Right cardiac atrium (tissue), 5 donors: Measurements from ENCODE around the gene EFCC1. TPM values are rescaled to one million over a fixed set of nuclear protein-coding genes. Genes with fewer than 3 reads are reported as not detected.

ENCODE experiments used
- ATAC-seq, 2 donors: fragments of 200-7000 bp; cut with Tn5 transposase; one replicate each; pipeline versions ENCODE4 v1.8.0 to v1.9.1; 2020; ENCODE audit warnings: moderate library complexity in 2 of 2, mild to moderate bottlenecking in 1 of 2
- DNase-seq, 3 donors: peaks; one replicate each; pipeline ENCODE4 v3.0.0-alpha.2; 2020
- H3K27ac ChIP-seq: one replicate; pipeline ENCODE4 v1.5.1; 2013; ENCODE audit warnings: mild to moderate bottlenecking, low read length, control low read depth, moderate library complexity
- H3K27me3 ChIP-seq: one replicate; pipeline ENCODE4 v1.6.1; 2013; ENCODE audit not compliant: control insufficient read depth, insufficient read depth
- H3K4me1 ChIP-seq: one replicate; pipeline ENCODE4 v1.6.1; 2013; ENCODE audit warnings: low read length; ENCODE audit not compliant: control insufficient read depth, insufficient read depth
- H3K4me3 ChIP-seq: one replicate; pipeline ENCODE4 v1.5.1; 2013; ENCODE audit warnings: low read length, control low read depth
- H3K9me3 ChIP-seq: one replicate; pipeline ENCODE4 v1.6.1; 2013; ENCODE audit warnings: low read length; ENCODE audit not compliant: control insufficient read depth
- WGBS: extraction: QIAGEN DNeasy Blood & Tissue Kit; methylation state at CpG from one replicate; pipeline ENCODE4 v1.1.7; 2013; 5-methylcytosine and 5-hydroxymethylcytosine counted together
- intact Hi-C, 4 donors: fragments of 100-400 bp; cut with DNase I; formaldehyde crosslinking; loops; one replicate each; pipeline versions ENCODE4 v1.11.0 to v1.14.0; 2022 to 2023
- polyA plus RNA-seq: library from polyadenylated mRNA; stranded (reverse); fragments of 200-250 nt; gene quantifications from one replicate; pipeline ENCODE4 v1.2.3, GENCODE V29; 2013
- total RNA-seq, 4 donors: library from RNA; stranded (reverse); fragmentation: NEBNext Ultra II Directional; extraction: Animal tissue kit (Norgen Biotek cat#: 25700); gene quantifications; one replicate each; pipeline ENCODE4 v1.2.1, GENCODE V29; 2021
- donor health status: healthy with polysubstance abuse.
- donor health status: DM: no; HTN: yes; CAD: no.
- donor health status: DM: no; HTN: no; CAD: no.
- donor health status: DM: no; HTN: yes; CAD: no; lungs with severe emphysema.
- donor health status: DM: yes; HTN: yes; CAD: no.

Gene EFCC1
- total and polyA plus RNA-seq, 5 donors, result 0.69 to 1.2 (median 1.1) TPM

- no peak overlapping the region for H3K4me3 ChIP-seq
- DNase-seq (no peak), ATAC-seq (peak; percentile 22)
- 89% methylated on average over 46 of the region's 46 CpGs for WGBS
- H3K27me3 ChIP-seq, result no peaks in the 10 kb centered on the region
- no peak overlapping the region for H3K27ac ChIP-seq
- H3K4me1 ChIP-seq, result peaks cover 2% of the 10 kb centered on the region
- intact Hi-C loops, result no loop called here
- no peaks in the 10 kb centered on the region for H3K9me3 ChIP-seq
Measured at GRCh38 chr3:129046732-129047552, 45.8 kb downstream of the EFCC1 start.

- Histone ChIP-seq H3K27me3 (no peaks in the 10 kb centered on the region), H3K4me1 (peaks cover 3% of the 10 kb centered on the region), H3K9me3 (no peaks in the 10 kb centered on the region), H3K27ac (no peak overlapping the region), H3K4me3 (no peak overlapping the region)
- DNase-seq, result no peak
- ATAC-seq, result no peak
- 97% methylated on average over 6 of the region's 6 CpGs for WGBS
- intact Hi-C loops, result no loop called here
Measured at GRCh38 chr3:129047553-129047839, 46.4 kb downstream of the EFCC1 start.

- no peaks in the 10 kb centered on the region for H3K9me3 ChIP-seq
- no peak for ATAC-seq
- no peak overlapping the region for H3K4me3 ChIP-seq
- no peak overlapping the region for H3K27ac ChIP-seq
- 91% methylated on average over 12 of the region's 12 CpGs for WGBS
- DNase-seq, result no peak
- H3K27me3 ChIP-seq, result no peaks in the 10 kb centered on the region
- H3K4me1 ChIP-seq, result peaks cover 3% of the 10 kb centered on the region
- intact Hi-C loops, result loop anchor here in 2 of 4 donors (5.0 to 10.0 kb wide), 2 partner anchors 194 to 197 kb away; partner anchors contain the start of gene COPG1 (in 2 of the 2)
Measured at GRCh38 chr3:129050556-129051295, 49.6 kb downstream of the EFCC1 start.

GRCh38 chr3:129051871-129052340, 50.8 kb downstream of the EFCC1 start:
- DNase-seq (peak; percentile 67 to 89 (median 80)), ATAC-seq (peak; percentile 66 to 67)
- H3K9me3 ChIP-seq, result no peaks in the 10 kb centered on the region
- H3K27me3 ChIP-seq, result no peaks in the 10 kb centered on the region
- no peak overlapping the region for H3K4me3 ChIP-seq
- intact Hi-C loops, result loop anchor here in 2 of 4 donors (5.0 to 10.0 kb wide), 2 partner anchors 193 to 195 kb away; partner anchors contain the start of gene COPG1 (in 2 of the 2)
- 33% methylated on average over 5 of the region's 5 CpGs for WGBS
- H3K27ac ChIP-seq, result peak overlapping the region; percentile 76
- peaks cover 3% of the 10 kb centered on the region for H3K4me1 ChIP-seq

DNA sequence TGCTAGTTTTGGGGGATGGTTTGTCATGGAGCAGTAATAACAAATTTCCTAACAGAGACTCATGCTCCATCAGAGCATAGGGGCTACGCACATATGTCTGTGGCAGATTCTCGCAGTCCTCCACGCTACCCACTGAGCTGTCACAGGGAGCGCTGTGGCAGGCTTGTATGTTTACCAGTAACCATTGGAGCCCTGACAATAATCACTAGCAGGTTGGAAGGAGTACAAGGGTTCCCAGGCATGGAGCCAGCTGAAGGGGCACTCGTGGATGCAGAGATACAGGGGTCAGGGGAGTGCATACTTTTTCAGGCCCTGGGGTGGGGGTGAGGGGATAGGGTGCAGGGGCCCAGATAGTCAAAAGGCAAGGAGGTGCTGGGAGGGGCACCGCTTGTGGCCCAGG, 51.6 kb downstream of the EFCC1 start:
- Histone ChIP-seq H3K27ac (peak overlapping the region; percentile 90), H3K27me3 (no peaks in the 10 kb centered on the region), H3K9me3 (no peaks in the 10 kb centered on the region), H3K4me3 (no peak overlapping the region), H3K4me1 (peaks cover 3% of the 10 kb centered on the region)
- intact Hi-C loops, result loop anchor here in 2 of 4 donors (5.0 to 10.0 kb wide), 2 partner anchors 192 to 195 kb away; partner anchors contain the start of gene COPG1 (in 2 of the 2)
- WGBS, result 35% methylated on average over 6 of the region's 6 CpGs
- DNase-seq (peak; percentile 68 to 88 (median 87)), ATAC-seq (peak; percentile 81 to 85)

GRCh38 chr3:129054605-129055104, 53.6 kb downstream of the EFCC1 start:
- WGBS, result 87% methylated on average over 3 of the region's 3 CpGs
- Histone ChIP-seq H3K4me3 (no peak overlapping the region), H3K27me3 (no peaks in the 10 kb centered on the region), H3K27ac (no peak overlapping the region), H3K4me1 (peaks cover 3% of the 10 kb centered on the region), H3K9me3 (no peaks in the 10 kb centered on the region)
- no peak for ATAC-seq
- no peak for DNase-seq
- intact Hi-C loops, result loop anchor here in 2 of 4 donors (5.0 to 10.0 kb wide), 2 partner anchors 190 to 193 kb away; partner anchors contain the start of gene COPG1 (in 2 of the 2)

DNA sequence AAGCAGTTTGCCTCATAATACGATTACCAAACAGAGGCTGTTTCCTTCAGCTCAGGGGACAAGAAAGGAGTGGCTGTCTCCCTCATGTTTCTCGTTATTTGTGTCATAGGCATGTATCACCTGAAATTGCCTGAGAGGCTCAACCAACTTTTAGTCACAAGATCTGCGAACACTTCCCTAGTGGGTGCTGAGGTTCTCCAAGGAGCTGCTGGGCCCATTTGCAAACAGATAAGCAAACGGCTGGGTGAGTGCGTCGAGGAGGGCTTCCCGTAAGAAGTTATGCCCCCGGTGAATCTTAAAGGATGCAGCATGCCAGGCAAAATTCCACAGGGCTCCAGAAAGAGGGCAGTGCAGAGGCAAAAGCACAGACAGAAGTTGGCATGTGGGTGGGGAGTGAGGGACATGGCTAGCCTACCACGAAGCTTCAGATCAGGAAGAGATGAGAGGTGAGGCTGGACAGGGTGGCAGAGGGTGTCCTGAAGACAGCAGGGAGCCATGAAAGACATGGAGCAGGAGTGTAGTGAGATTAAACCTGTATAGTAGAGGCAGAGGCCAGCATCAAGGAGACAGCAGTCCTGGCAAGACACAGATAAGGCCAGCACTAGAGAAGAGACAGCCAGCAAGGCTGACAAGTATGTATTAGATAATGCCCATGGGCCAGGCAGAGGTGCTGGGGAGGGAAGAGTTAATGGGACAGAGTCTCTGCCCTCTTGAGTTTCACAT, 55.5 kb downstream of the EFCC1 start:
- Histone ChIP-seq H3K27me3 (no peaks in the 10 kb centered on the region), H3K27ac (no peak overlapping the region), H3K4me1 (peaks cover 3% of the 10 kb centered on the region), H3K9me3 (no peaks in the 10 kb centered on the region), H3K4me3 (no peak overlapping the region)
- no peak for ATAC-seq
- no peak for DNase-seq
- intact Hi-C loops, result loop anchor here in 1 of 4 donors (10.0 kb wide), 1 partner anchor 188 kb away; the partner anchor contains the start of gene COPG1
- 57% methylated on average over 9 of the region's 9 CpGs for WGBS

DNA sequence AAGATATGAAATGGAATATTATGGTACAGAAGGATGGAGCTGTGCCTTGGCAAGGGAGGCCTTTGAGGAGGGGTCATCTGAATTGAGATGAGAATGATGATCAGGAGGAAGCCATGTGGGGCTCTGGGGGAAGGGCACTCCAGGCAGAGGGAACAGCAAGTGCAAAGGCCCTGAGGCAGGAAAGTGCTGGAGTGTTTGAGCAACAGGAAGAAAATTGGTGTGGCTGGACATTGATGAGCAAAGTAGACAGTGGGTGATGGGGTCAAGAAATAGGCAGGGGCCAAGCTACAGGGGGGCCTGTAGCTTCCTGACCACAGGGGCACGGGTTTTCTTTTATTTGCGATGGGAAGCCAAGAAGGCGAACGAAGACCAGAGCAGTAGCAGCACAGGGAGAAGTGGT, 56.1 kb downstream of the EFCC1 start:
- ATAC-seq, result no peak
- H3K27ac ChIP-seq, result no peak overlapping the region

DNA sequence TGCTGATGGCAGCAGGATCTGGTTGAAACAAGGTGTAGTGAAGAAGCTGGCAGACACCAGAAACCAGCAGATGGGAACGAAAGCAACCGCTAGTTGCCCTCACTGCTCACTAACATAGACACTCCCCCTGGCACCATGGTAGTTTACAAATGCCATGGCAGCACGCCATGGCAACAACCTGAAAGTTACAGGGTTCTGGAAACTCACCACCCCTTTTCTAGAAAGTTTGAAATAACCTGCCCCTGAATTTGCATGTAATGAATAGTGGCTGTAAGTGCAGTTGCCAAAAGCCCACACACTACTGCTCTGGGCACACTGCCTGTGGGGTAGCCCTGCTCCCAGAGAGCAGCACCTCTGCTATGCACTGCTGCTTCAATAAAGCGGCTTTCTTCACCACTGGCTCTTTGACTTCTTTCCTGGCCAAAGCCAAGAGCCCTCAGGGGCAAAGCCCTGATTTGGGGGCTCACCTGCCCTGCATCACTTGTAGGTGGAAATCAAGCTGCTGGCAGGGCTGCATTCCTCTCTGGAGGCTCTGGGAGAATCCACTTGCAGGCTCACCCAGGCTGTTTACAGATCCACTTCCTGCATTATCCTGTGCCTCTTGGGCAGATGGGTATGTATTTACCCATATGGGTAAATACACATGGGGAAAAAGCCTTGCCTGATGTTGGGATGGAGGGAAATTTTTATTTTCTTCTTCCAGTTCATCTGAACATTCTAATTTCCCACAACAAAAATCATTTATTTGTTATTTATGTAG, 57.5 kb downstream of the EFCC1 start:
- Histone ChIP-seq H3K4me1 (no peaks in the 10 kb centered on the region), H3K27ac (no peak overlapping the region), H3K27me3 (no peaks in the 10 kb centered on the region), H3K9me3 (no peaks in the 10 kb centered on the region), H3K4me3 (no peak overlapping the region)
- DNase-seq (no peak), ATAC-seq (no peak)
- intact Hi-C loops, result loop anchor here in 1 of 4 donors (10.0 kb wide), 1 partner anchor 186 kb away; the partner anchor contains the start of gene COPG1
- 68% methylated on average over 4 of the region's 4 CpGs for WGBS

More for the DNA sequence above, 56.1 kb downstream of the EFCC1 start:
- Histone ChIP-seq H3K4me1 (no peaks in the 10 kb centered on the region), H3K27me3 (no peaks in the 10 kb centered on the region), H3K4me3 (no peak overlapping the region), H3K9me3 (no peaks in the 10 kb centered on the region)
- intact Hi-C loops, result loop anchor here in 1 of 4 donors (10.0 kb wide), 1 partner anchor 188 kb away; the partner anchor contains the start of gene COPG1
- no peak for DNase-seq
- WGBS, result 94% methylated on average over 4 of the region's 4 CpGs
